ENCODE results near the gene PLCZ1. TPM values are rescaled to one million over a fixed set of nuclear protein-coding genes. Genes with fewer than 3 reads are reported as not detected.
"Not testable (repeated sequence)": the region's sequence is repeated elsewhere in the genome, so short reads cannot be mapped to it uniquely, and the experiment has no call there.

PLCZ1 gene
- total RNA-seq, 3 donors from 2014 or later = not detected

DNA sequence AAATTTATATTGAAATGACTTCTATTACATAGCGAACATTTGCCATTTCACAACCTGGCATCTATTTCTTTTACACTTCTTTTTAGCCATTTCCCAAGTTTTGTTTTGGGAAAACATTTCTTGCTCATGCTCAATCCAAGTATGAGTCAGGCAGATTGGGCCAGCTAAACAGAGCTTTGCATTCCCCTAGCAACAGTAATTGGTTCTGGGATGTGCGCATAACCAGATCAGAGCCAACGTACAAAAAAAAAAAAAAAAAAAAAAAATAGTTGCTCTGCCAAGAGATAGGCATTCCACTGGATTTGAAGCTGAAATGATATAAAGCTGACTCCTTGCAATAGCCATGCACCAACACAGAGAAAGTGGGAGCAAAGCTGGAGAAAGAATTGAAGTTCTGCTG lies 37.5 kb downstream of the PLCZ1 start:
- H3K4me1 ChIP-seq (ENCODE audit: low read depth) = no peaks in the 10 kb centered on the region
- DNase-seq = no peak
- intact Hi-C loops (cut with DNase I, micrococcal nuclease) = no loop called here
- ATAC-seq = peak; percentile 28
- TF ChIP-seq, protein P1, sequence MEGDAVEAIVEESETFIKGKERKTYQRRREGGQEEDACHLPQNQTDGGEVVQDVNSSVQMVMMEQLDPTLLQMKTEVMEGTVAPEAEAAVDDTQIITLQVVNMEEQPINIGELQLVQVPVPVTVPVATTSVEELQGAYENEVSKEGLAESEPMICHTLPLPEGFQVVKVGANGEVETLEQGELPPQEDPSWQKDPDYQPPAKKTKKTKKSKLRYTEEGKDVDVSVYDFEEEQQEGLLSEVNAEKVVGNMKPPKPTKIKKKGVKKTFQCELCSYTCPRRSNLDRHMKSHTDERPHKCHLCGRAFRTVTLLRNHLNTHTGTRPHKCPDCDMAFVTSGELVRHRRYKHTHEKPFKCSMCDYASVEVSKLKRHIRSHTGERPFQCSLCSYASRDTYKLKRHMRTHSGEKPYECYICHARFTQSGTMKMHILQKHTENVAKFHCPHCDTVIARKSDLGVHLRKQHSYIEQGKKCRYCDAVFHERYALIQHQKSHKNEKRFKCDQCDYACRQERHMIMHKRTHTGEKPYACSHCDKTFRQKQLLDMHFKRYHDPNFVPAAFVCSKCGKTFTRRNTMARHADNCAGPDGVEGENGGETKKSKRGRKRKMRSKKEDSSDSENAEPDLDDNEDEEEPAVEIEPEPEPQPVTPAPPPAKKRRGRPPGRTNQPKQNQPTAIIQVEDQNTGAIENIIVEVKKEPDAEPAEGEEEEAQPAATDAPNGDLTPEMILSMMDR (IDR thresholded peaks at IDR 0.05) = no peak
- H3K36me3 ChIP-seq (ENCODE audit: low read depth) = no peaks in the 10 kb centered on the region
- H3K4me3 ChIP-seq = no peak overlapping the region
- no peaks in the 10 kb centered on the region for H3K9me3 ChIP-seq

DNA sequence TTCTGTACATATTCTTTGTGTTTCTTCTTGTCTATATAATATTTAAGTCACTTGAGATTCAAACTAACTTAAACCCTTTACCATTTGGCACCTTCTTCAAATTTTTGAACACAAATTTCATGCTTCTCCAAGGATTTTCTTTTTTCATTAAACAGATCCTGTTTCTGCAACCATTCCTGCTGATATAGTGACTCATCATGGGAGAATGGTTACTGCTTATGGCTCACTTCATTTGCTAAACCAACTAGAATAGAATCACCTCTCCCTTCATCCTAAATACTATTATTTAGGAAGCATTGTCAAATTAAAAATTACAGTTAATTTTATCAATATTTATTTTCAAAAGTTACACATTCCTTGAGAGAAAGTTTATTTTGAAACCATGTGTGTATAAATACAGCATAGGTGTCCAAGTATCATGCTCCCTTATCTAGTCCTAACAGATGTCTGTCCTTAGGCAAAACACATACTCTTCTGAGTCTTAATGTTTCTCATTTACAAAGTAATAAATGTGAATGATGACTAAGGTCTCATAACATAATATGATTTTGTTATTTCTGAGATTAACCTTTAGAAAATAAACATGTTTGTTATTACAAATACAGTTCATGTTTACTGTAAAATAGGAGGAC lies 40.7 kb downstream of the PLCZ1 start:
- DNase-seq (no peak), ATAC-seq (no peak)
- H3K4me3 ChIP-seq = no peak overlapping the region
- H3K4me1 ChIP-seq (ENCODE audit: low read depth) = no peaks in the 10 kb centered on the region
- TF ChIP-seq, protein P1 (IDR thresholded peaks at IDR 0.05) = no peak
- no peaks in the 10 kb centered on the region for H3K9me3 ChIP-seq
- H3K36me3 ChIP-seq (ENCODE audit: low read depth) = no peaks in the 10 kb centered on the region
- intact Hi-C loops (cut with DNase I, micrococcal nuclease) = no loop called here

DNA sequence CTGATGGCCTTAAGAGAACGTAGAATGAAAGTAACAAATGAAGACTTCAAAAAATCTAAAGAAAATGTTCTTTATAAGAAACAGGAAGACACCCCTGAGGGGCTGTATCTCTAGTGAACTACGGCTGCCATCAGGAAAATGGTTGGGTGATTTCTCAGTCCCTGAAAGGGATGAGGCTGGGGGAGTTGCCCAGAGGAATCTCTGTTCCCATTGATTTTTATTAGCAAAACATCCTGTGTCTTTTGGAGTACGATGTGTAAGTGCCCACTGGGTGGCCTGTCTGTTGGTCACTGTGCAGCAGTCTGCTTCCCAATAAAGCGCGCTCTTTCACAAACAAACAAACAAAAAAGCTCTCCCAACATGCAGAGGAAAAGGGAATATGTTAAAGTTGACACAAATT lies 43.8 kb downstream of the PLCZ1 start:
- H3K4me1 ChIP-seq (ENCODE audit: low read depth); H3K4me3 ChIP-seq; DNase-seq; intact Hi-C loops (cut with DNase I, micrococcal nuclease); H3K36me3 ChIP-seq (ENCODE audit: low read depth); H3K9me3 ChIP-seq; ATAC-seq: not testable (repeated sequence)

DNA sequence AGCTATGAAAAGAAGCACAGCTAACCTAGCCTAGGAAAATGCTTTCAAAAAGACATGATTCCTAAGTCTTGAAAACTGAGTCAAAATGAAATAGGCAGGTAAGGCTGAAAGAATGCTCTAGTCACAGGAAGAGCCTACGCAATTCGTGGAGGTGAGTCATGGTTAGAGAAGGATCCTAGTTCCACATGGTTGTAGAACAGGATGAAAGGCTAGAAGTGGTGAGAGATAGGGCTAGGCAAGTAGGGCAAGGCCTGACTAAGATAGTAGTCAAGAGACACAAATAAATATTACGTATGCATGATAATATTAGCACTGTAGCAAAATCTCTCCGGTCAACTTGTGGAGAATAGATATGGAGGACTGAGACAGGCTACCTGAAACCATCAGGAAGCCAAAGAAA lies 47.2 kb downstream of the PLCZ1 start:
- TF ChIP-seq, protein P1 (IDR thresholded peaks at IDR 0.05) = no peak
- Histone ChIP-seq H3K36me3 (ENCODE audit: low read depth) (no peaks in the 10 kb centered on the region), H3K9me3 (no peaks in the 10 kb centered on the region), H3K4me1 (ENCODE audit: low read depth) (no peaks in the 10 kb centered on the region), H3K4me3 (no peak overlapping the region)
- intact Hi-C loops (cut with DNase I, micrococcal nuclease) = no loop called here
- ATAC-seq (no peak), DNase-seq (no peak)

DNA sequence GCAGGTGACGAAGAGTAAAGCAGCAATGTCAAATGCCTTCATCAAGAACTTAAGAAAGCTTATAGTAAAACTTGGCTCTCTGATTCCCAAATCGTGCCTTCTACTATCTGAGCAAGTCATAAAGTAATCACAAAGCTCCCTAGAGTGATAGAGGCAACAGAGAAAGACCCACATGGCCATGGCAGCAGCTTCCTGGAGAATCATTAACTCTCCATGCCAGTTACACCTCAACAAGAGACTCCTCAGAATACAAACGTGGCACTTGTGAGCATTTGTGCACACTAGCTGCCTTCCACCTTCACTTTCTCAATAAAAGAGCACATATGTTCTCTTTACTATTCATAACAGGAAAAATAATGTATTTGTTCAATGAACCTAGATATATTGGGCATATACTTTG lies 48.0 kb downstream of the PLCZ1 start:
- no peak overlapping the region for H3K4me3 ChIP-seq
- H3K4me1 ChIP-seq (ENCODE audit: low read depth) = no peaks in the 10 kb centered on the region
- H3K9me3 ChIP-seq = no peaks in the 10 kb centered on the region
- H3K36me3 ChIP-seq (ENCODE audit: low read depth) = no peaks in the 10 kb centered on the region
- no peak for ATAC-seq
- intact Hi-C loops (cut with DNase I, micrococcal nuclease) = no loop called here
- no peak for DNase-seq
- TF ChIP-seq, protein P1 (IDR thresholded peaks at IDR 0.05) = no peak

DNA sequence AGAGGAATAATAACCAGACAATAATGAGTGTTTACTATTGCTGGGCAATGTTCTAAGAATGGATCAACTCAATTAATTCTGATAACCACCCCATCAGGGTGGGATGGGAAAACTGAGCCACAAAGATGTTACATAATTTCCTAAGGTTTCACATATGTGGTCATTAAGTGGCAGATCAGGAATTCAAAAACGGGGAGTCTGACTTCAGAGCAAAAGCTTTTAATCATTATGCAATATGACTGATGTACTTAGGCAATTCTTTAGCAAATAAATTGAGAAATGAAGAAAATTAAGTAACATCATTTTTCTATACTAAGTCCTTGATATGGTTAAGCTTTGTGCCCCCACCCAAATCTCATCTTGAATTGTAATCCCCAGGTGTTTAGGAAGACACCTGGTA lies 53.4 kb downstream of the PLCZ1 start:
- DNase-seq (no peak), ATAC-seq (no peak)
- TF ChIP-seq, protein P1 (IDR thresholded peaks at IDR 0.05) = no peak
- intact Hi-C loops (cut with DNase I, micrococcal nuclease) = no loop called here
- no peaks in the 10 kb centered on the region for H3K4me1 ChIP-seq (ENCODE audit: low read depth)
- no peak overlapping the region for H3K4me3 ChIP-seq
- H3K9me3 ChIP-seq = no peaks in the 10 kb centered on the region
- H3K36me3 ChIP-seq (ENCODE audit: low read depth) = no peaks in the 10 kb centered on the region
